Measurements from ENCODE around the gene SEC24C. TPM values are rescaled to one million over a fixed set of nuclear protein-coding genes. Genes with fewer than 3 reads are reported as not detected.
"Not testable (repeated sequence)": the region's sequence is repeated elsewhere in the genome, so short reads cannot be mapped to it uniquely, and the experiment has no call there.

The SEC24C gene
- polyA plus RNA-seq, 3 donors, result 67.3 to 70.2 (median 68.7) TPM

DNA sequence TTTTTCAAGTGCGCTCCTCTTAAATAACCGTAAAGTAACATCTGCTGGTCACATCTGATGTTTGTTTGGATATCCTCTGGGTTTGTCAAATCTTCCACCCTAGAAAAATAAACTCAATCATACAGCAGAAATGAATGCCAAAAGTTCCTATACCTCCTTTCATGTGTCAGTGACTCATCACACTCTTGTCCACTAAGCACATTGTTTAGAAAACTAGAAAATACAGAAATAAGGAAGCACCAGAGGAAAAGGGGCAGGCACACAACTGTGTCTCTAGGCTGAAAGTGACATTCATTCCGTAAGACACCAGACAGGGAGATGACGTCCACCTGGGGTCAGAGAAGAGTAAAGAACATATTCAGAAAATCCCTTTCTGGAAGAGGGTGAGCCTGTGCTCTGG, 23.6 kb upstream of the SEC24C start:
- DNase-seq, result not testable (repeated sequence)

GRCh38 chr10:73723516-73723915, 20.7 kb upstream of the SEC24C start:
- no peak for DNase-seq

- DNase-seq, result not testable (repeated sequence)
These were observed 14.4 kb upstream of the SEC24C start for GRCh38 chr10:73729781-73730152.

- DNase-seq, result peak; percentile 93
These were observed 13.8 kb upstream of the SEC24C start for GRCh38 chr10:73730153-73730906.

GRCh38 chr10:73731588-73732375, 12.4 kb upstream of the SEC24C start:
- no peak for DNase-seq

- no peak for DNase-seq
These were observed 11.7 kb upstream of the SEC24C start for GRCh38 chr10:73732426-73732825.

DNA sequence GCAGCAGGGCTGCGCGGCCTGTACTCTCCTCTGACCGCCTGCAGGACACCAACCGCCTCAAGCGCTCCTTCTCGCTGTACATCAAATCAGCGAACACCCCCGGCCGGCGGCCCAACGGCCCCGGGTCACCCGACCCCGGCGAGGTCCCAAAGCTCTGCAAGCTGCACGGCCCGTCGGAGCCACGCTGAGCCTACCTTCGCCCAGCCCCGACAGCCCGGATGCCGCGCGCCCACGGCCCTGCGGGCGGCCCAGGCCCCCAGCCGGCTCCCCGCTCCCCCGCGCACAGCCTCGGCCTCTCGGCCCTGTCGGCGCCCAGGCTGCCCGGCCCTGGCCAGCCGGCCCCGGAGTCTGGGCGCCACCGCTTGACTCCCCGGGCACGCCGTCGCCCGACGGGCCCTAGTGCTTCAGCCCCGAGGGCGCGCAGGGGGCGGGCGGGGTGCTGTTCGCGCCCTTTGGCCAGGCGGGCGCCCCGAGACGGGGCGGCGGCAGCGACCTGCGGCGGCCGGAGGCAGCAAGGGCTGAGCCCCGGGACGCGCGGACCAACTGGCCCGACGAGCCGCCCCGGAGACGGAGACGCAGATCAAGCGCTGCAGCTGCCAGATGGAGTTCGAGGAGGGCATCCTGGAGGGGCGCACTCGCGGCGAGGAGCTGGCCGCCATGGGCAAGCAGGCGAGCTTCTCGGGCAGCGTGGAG, 11.1 kb upstream of the SEC24C start:
- no peak for DNase-seq

GRCh38 chr10:73734028-73734720, 10.0 kb upstream of the SEC24C start:
- no peak for DNase-seq

DNA sequence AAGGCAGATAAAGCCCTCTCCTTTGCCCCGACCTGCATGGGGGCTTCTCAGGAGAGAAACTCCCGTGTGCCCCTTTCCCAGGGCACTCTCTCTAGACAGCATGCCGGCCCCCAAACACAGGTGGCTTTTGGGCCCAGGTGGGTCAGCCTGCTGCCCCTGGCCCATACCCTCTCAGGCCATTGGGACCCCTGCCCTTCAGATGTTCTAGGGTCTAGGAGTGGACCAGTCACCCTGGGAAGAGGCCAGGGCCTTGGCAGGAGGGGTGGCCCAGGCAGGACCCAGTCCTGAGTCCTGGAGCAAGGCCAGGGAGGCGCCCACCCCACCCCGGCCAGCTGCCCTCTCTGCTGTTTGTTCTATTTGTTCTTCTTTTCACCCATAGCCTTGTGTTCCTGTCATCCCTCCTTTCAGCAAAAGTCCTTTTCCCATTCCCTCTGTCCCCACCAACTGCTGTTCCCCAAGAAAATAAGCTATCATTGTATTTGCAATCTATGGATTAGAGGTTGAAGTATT, 9.3 kb upstream of the SEC24C start:
- DNase-seq, result no peak

- DNase-seq, result not testable (repeated sequence)
These were observed 3.5 kb upstream of the SEC24C start for GRCh38 chr10:73740501-73741254.

DNA sequence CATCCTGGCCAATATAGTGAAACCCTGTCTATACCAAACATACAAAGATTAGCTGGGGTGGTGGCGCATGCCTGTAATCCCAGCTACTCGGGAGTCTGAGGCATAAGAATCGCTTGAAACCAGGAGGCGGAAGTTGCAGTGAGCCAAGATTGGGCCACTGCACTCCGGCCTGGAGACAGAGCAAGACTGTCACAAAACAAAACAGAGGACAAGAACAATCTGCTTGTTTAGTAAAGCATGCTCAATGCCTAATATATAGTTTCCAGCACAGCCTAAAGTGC, 1.8 kb upstream of the SEC24C start:
- DNase-seq, result no peak

DNA sequence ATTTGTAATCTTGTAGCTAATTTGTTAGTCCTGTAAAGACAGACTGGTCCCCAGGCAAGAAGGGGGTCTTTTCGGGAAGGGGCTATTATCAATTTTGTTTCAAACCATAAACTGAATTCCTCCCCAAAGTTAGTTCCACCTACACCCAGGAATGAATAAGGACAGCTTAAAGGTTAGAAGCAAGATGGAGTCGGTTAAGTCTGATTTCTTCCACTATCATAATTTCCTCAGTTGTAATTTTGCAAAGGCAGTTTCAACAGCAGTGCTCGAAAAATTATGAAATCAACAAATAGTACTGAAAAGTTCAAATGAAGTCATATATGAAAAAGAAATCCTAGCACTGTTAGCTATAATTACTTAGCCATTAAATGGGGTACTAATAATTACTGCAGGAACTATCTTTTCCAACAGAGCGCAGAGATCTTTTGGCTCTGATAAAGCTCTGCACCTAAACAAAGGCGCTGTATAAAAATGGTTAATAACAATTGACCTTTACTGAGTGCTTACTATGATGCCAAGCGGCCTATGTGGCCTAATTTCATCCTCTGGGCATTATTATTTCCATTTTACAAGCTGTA, 756 bp upstream of the SEC24C start:
- no peak for DNase-seq

- peak; percentile 75 for DNase-seq
These were observed 448 bp downstream of the SEC24C start for GRCh38 chr10:73744664-73744975.

DNA sequence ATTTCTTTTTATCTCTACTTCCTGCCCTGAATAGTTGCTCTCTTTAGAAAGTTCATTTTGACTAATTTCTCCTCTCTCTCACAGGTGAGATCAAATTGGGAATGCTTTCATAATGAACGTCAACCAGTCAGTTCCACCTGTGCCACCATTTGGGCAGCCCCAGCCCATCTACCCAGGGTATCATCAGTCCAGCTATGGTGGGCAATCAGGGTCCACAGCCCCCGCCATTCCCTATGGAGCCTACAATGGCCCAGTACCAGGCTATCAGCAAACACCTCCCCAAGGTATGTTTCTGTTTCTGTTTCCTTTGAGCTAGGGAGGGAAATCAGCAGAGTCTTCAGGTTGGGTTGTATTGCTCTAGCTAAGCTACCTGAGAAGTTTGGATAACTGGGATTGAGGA, 2.5 kb downstream of the SEC24C start:
- DNase-seq, result no peak

DNA sequence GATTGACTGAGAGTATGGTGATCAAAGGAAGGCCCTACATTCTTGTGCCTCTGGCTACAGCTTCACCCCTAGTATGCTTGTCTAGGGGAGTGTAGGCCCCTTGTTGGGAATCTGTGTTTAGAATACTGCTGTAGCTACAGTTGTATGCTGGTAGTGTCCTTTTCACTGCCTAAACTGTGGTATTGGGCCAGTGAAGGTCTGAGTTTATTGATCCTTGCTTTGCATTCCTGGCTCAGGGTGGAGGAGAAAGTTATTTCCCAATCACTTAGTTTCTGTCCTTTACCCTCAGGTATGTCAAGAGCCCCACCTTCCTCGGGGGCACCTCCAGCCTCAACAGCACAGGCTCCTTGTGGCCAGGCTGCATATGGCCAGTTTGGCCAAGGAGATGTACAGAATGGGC, 6.6 kb downstream of the SEC24C start:
- DNase-seq, result no peak

DNA sequence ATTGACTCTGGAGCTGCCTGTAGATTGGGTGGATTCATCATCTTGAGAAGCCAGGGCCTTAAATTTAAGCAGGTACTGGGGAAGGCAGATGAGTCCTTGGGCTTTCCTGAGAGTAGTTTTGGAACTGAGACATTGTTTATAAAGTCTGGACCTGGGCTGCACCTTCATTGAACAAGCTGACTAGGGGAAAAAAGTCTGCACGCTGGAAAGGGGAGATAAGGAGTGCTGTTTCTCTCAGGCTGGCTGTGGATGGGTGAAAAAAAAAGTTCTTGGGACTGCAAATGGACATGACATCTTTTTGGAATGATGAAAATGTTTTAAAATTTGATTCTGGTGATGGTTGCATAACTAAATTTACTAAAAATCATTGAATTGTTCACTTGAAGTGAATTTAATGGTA, 12.0 kb downstream of the SEC24C start:
- no peak for DNase-seq

DNA sequence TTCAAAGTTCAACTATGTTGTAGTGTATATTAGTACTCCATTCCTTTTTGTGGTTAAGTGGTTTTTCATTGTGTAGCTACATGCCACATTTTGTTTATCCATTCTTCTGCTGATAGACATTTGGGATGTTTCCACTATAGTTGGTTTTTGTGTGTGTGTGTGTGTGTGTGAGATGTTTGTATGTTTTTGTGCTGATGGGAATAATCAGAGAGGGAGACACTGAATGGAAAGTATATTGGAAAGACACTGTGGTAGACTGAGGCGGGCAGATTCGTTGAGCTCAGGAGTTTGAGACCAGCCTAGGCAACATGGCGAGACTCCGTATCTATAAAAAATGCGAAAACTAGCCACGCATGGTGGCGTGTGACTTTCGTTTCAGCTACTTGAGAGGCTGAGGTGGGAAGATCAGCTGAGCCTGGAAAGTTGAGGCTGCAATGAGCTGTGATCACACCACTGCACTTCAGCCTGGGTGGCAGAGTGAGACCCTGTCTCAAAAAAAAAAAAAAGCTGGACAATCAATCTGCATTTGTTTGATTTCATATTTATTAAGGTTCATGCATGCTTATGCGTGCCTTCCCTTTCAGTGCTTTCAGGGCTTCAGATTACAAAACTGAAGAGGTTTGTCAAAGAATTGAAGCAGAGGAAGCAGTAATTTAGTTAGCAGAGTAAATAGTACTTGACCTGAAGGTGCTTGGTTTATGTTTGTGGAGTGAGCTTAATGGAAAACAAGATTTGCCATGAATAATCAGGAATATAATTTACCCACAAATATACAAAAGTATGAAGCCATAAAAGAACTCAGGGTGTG, 14.7 kb downstream of the SEC24C start:
- DNase-seq, result no peak

DNA sequence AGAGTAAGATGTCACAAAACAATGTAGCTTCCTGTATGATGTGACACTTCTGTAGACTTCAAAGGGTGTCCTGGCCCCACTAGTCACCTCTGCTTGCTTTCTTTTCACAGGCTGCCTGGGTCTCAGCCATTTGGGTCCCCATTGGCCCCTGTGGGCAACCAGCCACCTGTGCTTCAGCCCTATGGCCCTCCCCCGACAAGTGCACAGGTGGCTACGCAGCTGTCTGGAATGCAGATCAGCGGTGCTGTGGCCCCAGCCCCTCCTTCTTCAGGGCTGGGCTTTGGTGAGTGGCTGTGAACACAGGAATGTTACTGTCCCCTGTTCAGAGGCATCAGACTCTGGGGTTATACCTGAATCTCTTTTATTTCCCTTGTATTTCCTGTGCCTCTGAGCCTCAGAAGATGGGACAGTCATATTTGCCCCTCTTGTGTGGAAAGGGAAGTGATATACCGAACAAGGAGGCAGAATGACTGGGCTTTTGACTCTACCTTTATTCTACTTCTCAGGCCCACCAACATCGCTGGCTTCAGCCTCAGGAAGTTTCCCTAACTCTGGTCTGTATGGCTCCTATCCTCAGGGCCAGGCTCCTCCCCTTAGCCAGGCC, 15.4 kb downstream of the SEC24C start:
- DNase-seq, result no peak

- DNase-seq, result no peak
These were observed 17.6 kb downstream of the SEC24C start for GRCh38 chr10:73761781-73762180.

- no peak for DNase-seq
These were observed 18.7 kb downstream of the SEC24C start for GRCh38 chr10:73762915-73763314.
